SJCRH30 (cell line): ENCODE data around the gene MNAT1. TPM values are rescaled to one million over a fixed set of nuclear protein-coding genes. Genes with fewer than 3 reads are reported as not detected.
"Not testable (repeated sequence)": the region's sequence is repeated elsewhere in the genome, so short reads cannot be mapped to it uniquely, and the experiment has no call there.

Experiments
- DNase-seq, 2 experiments: peaks; one replicate each; pipeline ENCODE4 v3.0.0-alpha.2; 2015 to 2020
- H3K27ac ChIP-seq: fragments of 250-450 bp; sonication (Bioruptor Pico); 2 replicates; pipeline ENCODE4 v1.5.1; 2020; ENCODE audit warnings: mild to moderate bottlenecking, moderate library complexity
- H3K27me3 ChIP-seq: fragments of 250-450 bp; sonication (Bioruptor Pico); 2 replicates; pipeline ENCODE4 v1.5.1; 2020; ENCODE audit warnings: mild to moderate bottlenecking, moderate library complexity
- H3K36me3 ChIP-seq: fragments of 250-450 bp; sonication (Bioruptor Pico); 2 replicates; pipeline ENCODE4 v1.5.1; 2020; ENCODE audit warnings: mild to moderate bottlenecking, moderate library complexity
- H3K4me1 ChIP-seq: fragments of 250-450 bp; sonication (Bioruptor Pico); 2 replicates; pipeline ENCODE4 v1.5.1; 2020; ENCODE audit warnings: mild to moderate bottlenecking, moderate library complexity
- H3K4me3 ChIP-seq: fragments of 250-450 bp; sonication (Bioruptor Pico); 2 replicates; pipeline ENCODE4 v1.5.1; 2020; ENCODE audit warnings: mild to moderate bottlenecking, moderate library complexity
- H3K9me3 ChIP-seq: fragments of 250-450 bp; sonication (Bioruptor Pico); replicated peaks from 2 replicates; pipeline ENCODE4 v1.5.1; 2020; ENCODE audit warnings: mild to moderate bottlenecking, moderate library complexity
- total RNA-seq: library from RNA; depleted of rRNA; stranded (reverse); fragments of >200 nt; shearing (Covaris generic); gene quantifications from 2 replicates; pipeline ENCODE4 v1.2.3, GENCODE V29; 2014

The MNAT1 gene
- total RNA-seq, 1 experiment from 2014 or later = 129 TPM

DNA sequence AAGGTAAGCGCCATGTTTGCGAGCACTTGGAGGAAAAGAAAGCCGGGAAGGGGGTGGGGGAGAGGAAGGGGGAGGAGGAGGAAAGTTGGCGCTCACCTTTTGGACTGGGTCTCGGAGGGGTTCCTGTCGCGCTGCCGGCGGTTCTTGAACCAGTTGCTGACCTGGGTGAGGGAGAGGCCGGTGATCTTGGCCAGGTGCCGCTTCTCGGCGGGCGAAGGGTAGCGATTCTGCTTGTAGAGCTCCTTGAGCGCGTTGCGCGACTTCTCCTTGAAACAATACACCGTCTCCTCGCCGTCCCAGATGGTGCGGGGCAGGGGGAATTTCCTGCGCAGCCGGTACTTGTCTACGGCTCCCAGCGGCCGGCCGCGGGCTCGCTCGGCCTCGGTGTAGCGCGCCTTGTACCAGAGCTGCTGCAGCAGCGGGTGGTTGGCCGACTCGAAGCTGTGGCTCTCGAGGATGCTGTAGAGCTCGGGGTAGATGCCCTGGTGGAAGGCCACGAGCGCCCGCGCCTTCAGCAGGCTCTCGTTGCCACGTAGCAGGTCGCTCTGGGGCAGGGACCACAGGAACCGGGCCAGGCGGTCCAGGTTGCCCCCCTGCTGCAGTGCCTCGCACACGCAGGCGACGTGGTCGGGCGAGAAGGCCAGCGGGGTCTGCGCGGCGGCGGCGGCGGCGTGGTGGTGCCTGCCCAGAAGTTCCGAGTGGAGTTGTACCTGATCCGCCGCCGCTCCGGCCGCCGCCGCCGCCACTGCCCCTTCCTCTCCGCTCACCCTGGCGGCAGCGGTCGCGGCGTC is 11.2 kb upstream of the MNAT1 start:
- H3K4me1 ChIP-seq = peaks cover 11% of the 10 kb centered on the region
- H3K4me3 ChIP-seq = peak overlapping the region; percentile 97
- peaks cover 27% of the 10 kb centered on the region for H3K36me3 ChIP-seq
- peak overlapping the region; percentile 80 for H3K27ac ChIP-seq
- peak; percentile 59 to 64 for DNase-seq
- no peaks in the 10 kb centered on the region for H3K27me3 ChIP-seq
- no peaks in the 10 kb centered on the region for H3K9me3 ChIP-seq

- Histone ChIP-seq H3K9me3 (no peaks in the 10 kb centered on the region), H3K4me1 (peaks cover 11% of the 10 kb centered on the region), H3K4me3 (peak within 1 kb of the TSS; percentile 97), H3K27me3 (no peaks in the 10 kb centered on the region), H3K27ac (peak within 1 kb of the TSS; percentile 80), H3K36me3 (peaks cover 20% of the 10 kb centered on the region)
- peak; percentile 89 to 92 for DNase-seq
Measured at GRCh38 chr14:60723907-60724618, 10.5 kb upstream of the MNAT1 start, which contains the start of gene SIX4. Gene SIX4, minus strand, starts transcription at chr14:60724351. Its CDS starts 277 bp downstream, at chr14:60724074.

DNA sequence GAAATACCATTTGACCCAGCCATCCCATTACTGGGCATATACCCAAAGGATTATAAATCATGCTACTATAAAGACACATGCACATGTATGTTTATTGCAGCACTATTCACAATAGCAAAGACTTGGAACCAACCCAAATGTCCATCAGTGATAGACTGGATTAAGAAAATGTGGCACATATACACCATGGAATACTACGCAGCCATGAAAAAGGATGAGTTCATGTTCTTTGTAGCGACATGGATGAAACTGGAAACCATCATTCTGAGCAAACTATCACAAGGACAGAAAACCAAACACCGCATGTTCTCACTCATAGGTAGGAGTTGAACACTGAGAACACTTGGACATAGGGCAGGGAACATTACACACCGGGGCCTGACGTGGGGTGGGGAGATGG is 3.3 kb upstream of the MNAT1 start:
- not testable (repeated sequence) for H3K4me1 ChIP-seq, H3K27me3 ChIP-seq, H3K9me3 ChIP-seq, DNase-seq, H3K4me3 ChIP-seq, H3K27ac ChIP-seq, H3K36me3 ChIP-seq

GRCh38 chr14:60732840-60733483 is 1.6 kb upstream of the MNAT1 start:
- peaks cover 2% of the 10 kb centered on the region; the same call in 1 of the 2 replicates for H3K4me1 ChIP-seq
- no peak for DNase-seq
- H3K36me3 ChIP-seq = no peaks in the 10 kb centered on the region
- no peaks in the 10 kb centered on the region; the same call in 1 of the 2 replicates for H3K9me3 ChIP-seq
- H3K27ac ChIP-seq = no peak overlapping the region
- H3K27me3 ChIP-seq = no peaks in the 10 kb centered on the region
- H3K4me3 ChIP-seq = no peak overlapping the region

DNA sequence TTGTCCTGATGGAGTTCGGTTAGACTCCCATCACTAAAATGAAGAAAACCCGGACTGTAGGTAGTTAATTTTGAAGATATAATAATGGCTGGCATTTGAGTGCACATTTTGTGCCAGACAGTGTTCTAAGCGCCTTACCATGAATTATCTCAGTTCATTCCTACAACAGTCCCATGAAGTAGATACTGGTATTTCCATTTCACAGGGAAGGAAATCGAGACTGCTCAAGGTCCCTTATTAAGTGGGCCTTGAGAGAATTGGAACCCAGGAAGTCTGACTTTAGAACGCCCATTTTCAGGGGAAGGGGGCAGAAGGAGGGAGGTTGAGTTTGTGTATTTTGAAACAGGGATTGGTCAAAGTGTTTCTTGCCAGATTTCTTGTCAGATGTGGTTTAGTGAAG is 855 bp downstream of the MNAT1 start:
- Histone ChIP-seq H3K36me3 (no peaks in the 10 kb centered on the region), H3K27me3 (no peaks in the 10 kb centered on the region), H3K9me3 (no peaks in the 10 kb centered on the region; the same call in 1 of the 2 replicates), H3K27ac (peak overlapping the region; percentile 74), H3K4me3 (peak overlapping the region; percentile 93), H3K4me1 (peaks cover 2% of the 10 kb centered on the region; the same call in 1 of the 2 replicates)
- peak in 1 of 2 experiments; percentile 44 for DNase-seq

DNA sequence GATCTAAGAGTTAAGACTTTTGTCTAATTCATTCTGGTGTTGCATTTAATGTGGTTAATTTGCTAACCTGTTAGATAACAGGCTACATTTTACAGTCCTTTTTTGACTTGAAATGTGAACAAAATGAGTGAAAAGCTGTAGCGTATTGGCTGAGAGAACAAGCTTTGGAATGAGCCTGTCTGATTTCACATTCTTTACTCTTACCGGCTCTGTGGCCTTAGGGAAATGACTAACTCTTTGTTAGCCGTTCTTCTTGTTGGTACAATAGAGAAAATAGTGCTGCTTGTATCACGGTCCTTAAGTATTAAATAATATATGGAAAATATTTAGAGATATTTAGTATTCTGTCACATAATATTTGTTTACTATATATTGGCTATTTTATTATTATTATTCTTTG is 1.9 kb downstream of the MNAT1 start:
- no peaks in the 10 kb centered on the region for H3K27me3 ChIP-seq
- peak overlapping the region; percentile 4; the same call in 1 of the 2 replicates for H3K27ac ChIP-seq
- H3K9me3 ChIP-seq = no peaks in the 10 kb centered on the region
- H3K36me3 ChIP-seq = no peaks in the 10 kb centered on the region
- DNase-seq = peak in 1 of 2 experiments; percentile 55
- peaks cover 2% of the 10 kb centered on the region; the same call in 1 of the 2 replicates for H3K4me1 ChIP-seq
- H3K4me3 ChIP-seq = peak overlapping the region; percentile 93

DNA sequence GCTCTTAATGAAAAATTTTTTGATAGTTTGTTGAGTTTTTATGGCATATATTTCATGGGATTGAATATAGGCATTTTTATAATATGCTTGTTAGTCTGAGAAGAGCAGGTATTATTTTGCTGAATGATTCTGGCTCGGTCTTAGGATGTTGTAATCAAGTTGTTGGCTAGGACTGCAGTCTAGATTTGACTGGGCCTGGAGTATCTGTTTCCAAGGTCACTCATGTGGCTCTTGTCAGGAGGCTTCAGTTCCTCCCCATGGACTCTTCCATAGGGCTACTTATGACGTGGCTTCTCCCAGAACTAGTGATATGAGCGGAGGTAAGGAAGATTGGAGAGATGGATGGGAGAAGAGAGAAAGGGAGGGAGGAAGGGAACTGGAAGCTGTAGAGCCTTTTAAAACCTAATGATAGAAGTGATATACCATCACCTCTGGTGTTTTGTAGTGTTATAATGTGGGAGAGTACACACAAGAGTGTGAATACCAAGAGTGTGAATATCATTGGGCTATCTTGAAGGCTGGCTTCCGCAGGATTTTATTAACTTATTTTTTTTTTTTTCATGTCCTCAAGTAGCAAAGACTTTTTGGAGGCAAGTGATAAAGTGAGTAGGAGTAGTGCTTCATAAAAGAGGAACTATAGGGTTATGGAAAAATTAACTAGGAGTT is 4.4 kb downstream of the MNAT1 start:
- no peaks in the 10 kb centered on the region for H3K36me3 ChIP-seq

GRCh38 chr14:60744566-60744965 is 10.0 kb downstream of the MNAT1 start:
- Histone ChIP-seq H3K36me3 (0 out of 2 replicates have a peak, but pooled peaks cover 3% of the 10 kb centered on the region), H3K27me3 (no peaks in the 10 kb centered on the region), H3K9me3 (no peaks in the 10 kb centered on the region; the same call in 1 of the 2 replicates), H3K4me3 (no peak overlapping the region), H3K27ac (no peak overlapping the region), H3K4me1 (no peaks in the 10 kb centered on the region)
- no peak for DNase-seq

More for the DNA sequence above, 4.4 kb downstream of the MNAT1 start:
- H3K9me3 ChIP-seq = no peaks in the 10 kb centered on the region; the same call in 1 of the 2 replicates
- H3K27me3 ChIP-seq = no peaks in the 10 kb centered on the region
- DNase-seq = no peak
- no peak overlapping the region for H3K4me3 ChIP-seq
- H3K27ac ChIP-seq = no peak overlapping the region
- peaks cover 2% of the 10 kb centered on the region; the same call in 1 of the 2 replicates for H3K4me1 ChIP-seq

GRCh38 chr14:60753264-60754119 is 18.9 kb downstream of the MNAT1 start:
- DNase-seq = no peak
- peaks cover 3% of the 10 kb centered on the region; the same call in 1 of the 2 replicates for H3K36me3 ChIP-seq
- H3K27ac ChIP-seq = no peak overlapping the region
- H3K9me3 ChIP-seq = no peaks in the 10 kb centered on the region
- H3K27me3 ChIP-seq = no peaks in the 10 kb centered on the region
- H3K4me3 ChIP-seq = no peak overlapping the region
- H3K4me1 ChIP-seq = peaks cover 15% of the 10 kb centered on the region

- peak in 1 of 2 experiments; percentile 13 for DNase-seq
- H3K4me1 ChIP-seq = peaks cover 36% of the 10 kb centered on the region
- H3K27ac ChIP-seq = no peak overlapping the region
- no peak overlapping the region for H3K4me3 ChIP-seq
- no peaks in the 10 kb centered on the region for H3K27me3 ChIP-seq
- H3K36me3 ChIP-seq = peaks cover 3% of the 10 kb centered on the region; the same call in 1 of the 2 replicates
- no peaks in the 10 kb centered on the region for H3K9me3 ChIP-seq
Measured at GRCh38 chr14:60756847-60757246, 22.3 kb downstream of the MNAT1 start.

- Histone ChIP-seq H3K4me1 (peaks cover 36% of the 10 kb centered on the region), H3K36me3 (peaks cover 3% of the 10 kb centered on the region; the same call in 1 of the 2 replicates), H3K4me3 (no peak overlapping the region), H3K9me3 (no peaks in the 10 kb centered on the region), H3K27me3 (no peaks in the 10 kb centered on the region), H3K27ac (0 out of 2 replicates have a peak overlapping the region, but pooled peaks have one; percentile 4)
- no peak for DNase-seq
Measured at GRCh38 chr14:60757567-60758002, 23.0 kb downstream of the MNAT1 start.

DNA sequence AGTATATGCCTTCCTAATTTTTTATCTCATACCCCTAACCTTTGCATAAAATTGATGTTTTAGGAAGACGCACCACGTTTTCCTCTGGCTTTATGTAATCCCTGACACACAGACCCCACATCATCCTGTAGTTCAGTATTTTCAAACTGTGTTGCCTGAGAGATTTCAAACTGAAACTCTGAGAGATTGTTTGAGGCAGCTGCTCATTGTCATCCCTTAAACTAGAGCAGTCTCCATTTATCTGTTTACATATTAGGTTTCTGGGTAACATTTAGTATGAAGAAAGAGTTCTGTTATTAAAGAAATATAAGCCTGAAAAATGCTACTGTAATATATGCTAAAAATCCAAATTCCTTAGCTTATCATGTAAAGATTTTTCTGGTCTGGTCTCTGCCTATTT is 24.3 kb downstream of the MNAT1 start:
- H3K27ac ChIP-seq = peak overlapping the region; percentile 71
- H3K4me1 ChIP-seq = peaks cover 36% of the 10 kb centered on the region
- no peaks in the 10 kb centered on the region; the same call in 1 of the 2 replicates for H3K36me3 ChIP-seq
- no peaks in the 10 kb centered on the region for H3K9me3 ChIP-seq
- no peak overlapping the region for H3K4me3 ChIP-seq
- DNase-seq = peak; percentile 39 to 80
- no peaks in the 10 kb centered on the region for H3K27me3 ChIP-seq

GRCh38 chr14:60760209-60760608 is 25.6 kb downstream of the MNAT1 start:
- Histone ChIP-seq H3K4me3 (no peak overlapping the region), H3K9me3 (no peaks in the 10 kb centered on the region), H3K27ac (no peak overlapping the region), H3K4me1 (peaks cover 36% of the 10 kb centered on the region), H3K27me3 (no peaks in the 10 kb centered on the region), H3K36me3 (no peaks in the 10 kb centered on the region)
- DNase-seq = no peak
